Esophagus squamous epithelium (tissue), 5 donors: Measurements from ENCODE around the gene LPO. TPM values are rescaled to one million over a fixed set of nuclear protein-coding genes. Genes with fewer than 3 reads are reported as not detected.

Experiments used
- DNase-seq: peaks from one replicate; lab custom pipeline; 2025; lab: John Stamatoyannopoulos, UW
- H3K27ac ChIP-seq, 4 donors: fragments of 200-600 bp; sonication (generic); one replicate each; pipeline ENCODE4 v1.5.1; 2016 to 2019; ENCODE audit warnings: mild to moderate bottlenecking in 1 of 4
- H3K27me3 ChIP-seq, 4 donors: fragments of 200-600 bp; sonication (generic); 1 replicate in 3 of 4; 2 replicates in 1 of 4; pipeline versions ENCODE4 v1.5.1 to v1.6.0; 2017 to 2021; ENCODE audit warnings: antibody characterized with exemption in 1 of 4
- H3K36me3 ChIP-seq, 3 donors: fragments of 200-600 bp; sonication (generic); one replicate each; pipeline ENCODE4 v1.5.1; 2016 to 2019
- H3K4me1 ChIP-seq, 3 donors: fragments of 200-600 bp; sonication (generic); one replicate each; pipeline ENCODE4 v1.5.1; 2017 to 2019
- H3K4me3 ChIP-seq, 4 donors: fragments of 200-600 bp; sonication (generic); 1 replicate in 3 of 4; 2 replicates in 1 of 4; pipeline ENCODE4 v1.5.1; 2016 to 2019; ENCODE audit warnings: mild to moderate bottlenecking in 2 of 4, moderate library complexity in 1 of 4
- H3K9me3 ChIP-seq, 3 donors: fragments of 200-600 bp; sonication (generic); one replicate each; pipeline ENCODE4 v1.5.1; 2016 to 2019
- CTCF ChIP-seq, 6 experiments: fragments of 450-650 bp in 4 of 6; fragments of 200-600 bp in 2 of 6; sonication (generic) in 2 of 6; IDR thresholded peaks; one replicate each; pipeline ENCODE4 v1.5.1; 2016 to 2019; ENCODE audit warnings: antibody characterized with exemption in 6 of 6, mild to moderate bottlenecking in 4 of 6, moderate library complexity in 4 of 6
- POLR2A ChIP-seq, 4 donors: fragments of 450-650 bp; IDR thresholded peaks; one replicate each; pipeline ENCODE4 v1.6.1; 2017; ENCODE audit warnings: antibody characterized with exemption in 4 of 4, mild to moderate bottlenecking in 4 of 4, moderate library complexity in 3 of 4
- WGBS, 2 donors: methylation state at CpG; one replicate each; pipeline ENCODE4 v1.1.5; 2018; 5-methylcytosine and 5-hydroxymethylcytosine counted together
- intact Hi-C: fragments of 100-400 bp; cut with DNase I; formaldehyde crosslinking; loops from one replicate; pipeline ENCODE4 v1.15.0; 2022
- total RNA-seq, 4 donors: library from RNA; depleted of rRNA; stranded (reverse); fragments of >200 nt; gene quantifications; one replicate each; pipeline ENCODE4 v1.1.0, GENCODE V29; 2016
- donor health status: DM: yes; HTN: yes; CAD: no.

LPO gene
- total RNA-seq, 4 donors from 2014 or later: 0.27 to 2.5 TPM; not detected in 2

- Histone ChIP-seq H3K4me1 (peaks cover 0 to 15% (median 0%) of the 10 kb centered on the region in 3 donors), H3K9me3 (no peaks in the 10 kb centered on the region), H3K27ac (no peak overlapping the region), H3K36me3 (no peaks in the 10 kb centered on the region), H3K4me3 (no peak overlapping the region), H3K27me3 (peaks cover 0 to 49% (median 0%) of the 10 kb centered on the region in 4 donors)
- 53 to 78% methylated on average over 4 to 10 of the region's 10 CpGs for WGBS, 2 donors
- intact Hi-C loops: no loop called here
- TF ChIP-seq CTCF (IDR thresholded peaks at IDR 0.05) (no peak), POLR2A (IDR thresholded peaks at IDR 0.05) (no peak)
- DNase-seq: no peak
Observed at GRCh38 chr17:58275417-58275816, 37.0 kb downstream of the LPO start.

DNA sequence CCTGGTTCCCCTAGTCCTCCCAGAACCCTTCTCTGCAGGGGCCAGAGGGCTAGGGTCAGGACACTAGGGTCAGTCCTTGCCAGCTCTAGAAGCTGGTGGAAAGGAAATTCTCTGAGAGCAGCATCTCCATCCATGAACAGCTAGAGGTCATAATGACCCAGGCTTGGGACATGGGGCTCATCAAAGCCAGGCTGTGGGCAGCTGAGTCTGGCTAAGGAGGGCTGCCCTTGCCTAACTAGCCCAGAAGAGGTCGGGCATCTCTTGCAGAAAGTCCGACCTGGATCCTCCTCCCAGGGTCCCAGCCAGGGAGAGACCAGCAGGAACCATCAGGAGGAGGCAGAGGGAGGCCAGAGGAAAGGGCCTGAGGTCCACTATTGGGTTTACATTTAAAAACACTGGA, 38.0 kb downstream of the LPO start:
- 42% methylated on average over 2 of the region's 2 CpGs; no CpG with 5 or more reads in 1 of the 2 donors for WGBS, 2 donors
- H3K27ac ChIP-seq: no peak overlapping the region
- H3K4me1 ChIP-seq: peaks cover 0 to 15% (median 0%) of the 10 kb centered on the region in 3 donors
- TF ChIP-seq POLR2A (IDR thresholded peaks at IDR 0.05) (no peak), CTCF (IDR thresholded peaks at IDR 0.05) (no peak)
- peaks cover 0 to 59% (median 0%) of the 10 kb centered on the region in 4 donors for H3K27me3 ChIP-seq
- no peaks in the 10 kb centered on the region for H3K9me3 ChIP-seq
- no peaks in the 10 kb centered on the region for H3K36me3 ChIP-seq
- intact Hi-C loops: no loop called here
- no peak for DNase-seq
- no peak overlapping the region for H3K4me3 ChIP-seq

DNA sequence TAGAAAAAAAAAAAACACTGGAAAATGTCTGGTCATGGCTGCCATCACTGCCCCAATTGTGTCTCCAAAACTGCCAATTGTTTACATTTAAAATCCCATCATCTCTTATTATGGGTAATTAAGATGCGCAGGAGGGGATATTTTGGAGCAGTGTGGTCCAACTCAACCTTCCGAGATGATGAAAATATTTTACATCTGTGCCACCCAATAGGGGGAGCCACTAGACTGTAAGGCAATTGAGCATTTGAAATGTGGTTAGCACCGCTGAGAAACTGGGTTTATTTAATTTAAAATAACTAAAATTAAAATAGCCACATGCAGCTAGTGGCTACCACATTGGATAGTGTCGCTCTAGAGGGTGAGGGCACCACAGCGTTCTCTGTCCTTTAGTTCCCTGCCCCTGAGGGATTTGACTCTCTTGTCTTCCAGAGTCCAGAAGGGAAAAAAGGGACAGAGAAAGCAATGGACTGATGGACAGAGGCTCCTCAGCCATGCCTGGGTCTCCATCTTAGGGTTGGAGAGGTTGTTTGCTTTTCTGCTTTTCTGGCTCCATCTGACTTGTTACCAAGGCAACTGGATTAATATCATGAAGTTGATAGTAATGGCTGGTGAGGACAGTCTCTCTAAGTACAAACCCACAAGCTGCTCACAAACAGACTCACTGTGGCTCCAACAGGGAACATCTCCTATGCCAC, 38.9 kb downstream of the LPO start:
- Histone ChIP-seq H3K4me3 (no peak overlapping the region), H3K9me3 (no peaks in the 10 kb centered on the region), H3K27me3 (peaks cover 0 to 64% (median 0%) of the 10 kb centered on the region in 4 donors), H3K4me1 (peaks cover 0 to 15% (median 0%) of the 10 kb centered on the region in 3 donors), H3K27ac (no peak overlapping the region), H3K36me3 (no peaks in the 10 kb centered on the region)
- intact Hi-C loops: no loop called here
- 54 to 69% methylated on average over 5 of the region's 5 CpGs for WGBS, 2 donors
- TF ChIP-seq CTCF (IDR thresholded peaks at IDR 0.05) (peak in 3 of 6 experiments; percentile 28 to 39 (median 28)), POLR2A (IDR thresholded peaks at IDR 0.05) (no peak)
- DNase-seq: no peak

- intact Hi-C loops: no loop called here
- no peaks in the 10 kb centered on the region for H3K36me3 ChIP-seq
- H3K27me3 ChIP-seq: peaks cover 0 to 64% (median 0%) of the 10 kb centered on the region in 4 donors
- no peak for TF ChIP-seq CTCF (IDR thresholded peaks at IDR 0.05)
- TF ChIP-seq POLR2A (IDR thresholded peaks at IDR 0.05): no peak
- no peaks in the 10 kb centered on the region for H3K9me3 ChIP-seq
- no peak overlapping the region for H3K4me3 ChIP-seq
- WGBS, 2 donors: 89 to 91% methylated on average over 11 to 18 of the region's 36 CpGs
- peaks cover 0 to 15% (median 0%) of the 10 kb centered on the region in 3 donors for H3K4me1 ChIP-seq
- no peak overlapping the region for H3K27ac ChIP-seq
- DNase-seq: no peak
Observed at GRCh38 chr17:58277802-58278595, 39.6 kb downstream of the LPO start.

DNA sequence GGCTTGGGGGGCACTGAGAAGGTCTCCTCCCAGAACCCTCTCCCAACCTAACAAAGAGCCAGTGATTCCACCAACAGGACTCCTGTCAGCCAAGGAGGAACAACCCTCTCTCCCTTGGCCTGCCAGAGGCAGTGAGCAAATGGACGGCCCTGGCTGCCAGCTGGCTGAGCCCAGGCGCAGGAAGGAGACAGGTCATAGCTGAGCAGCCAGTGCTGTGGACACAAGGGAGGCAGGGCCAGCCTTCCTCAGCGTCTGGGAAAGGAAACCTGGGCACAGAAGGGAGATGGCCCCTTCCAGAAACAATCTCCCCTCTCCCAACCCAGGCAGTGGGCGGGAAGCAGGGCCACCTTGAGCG, 40.3 kb downstream of the LPO start:
- DNase-seq: no peak

More for the DNA sequence above, 40.3 kb downstream of the LPO start:
- intact Hi-C loops: no loop called here
- peaks cover 0 to 67% (median 0%) of the 10 kb centered on the region in 4 donors for H3K27me3 ChIP-seq
- peak overlapping the region in 2 of 4 donors; percentile 27 to 54 for H3K4me3 ChIP-seq
- H3K27ac ChIP-seq: no peak overlapping the region
- no peak for TF ChIP-seq POLR2A (IDR thresholded peaks at IDR 0.05)
- no peak for TF ChIP-seq CTCF (IDR thresholded peaks at IDR 0.05)
- no peaks in the 10 kb centered on the region for H3K9me3 ChIP-seq
- WGBS, 2 donors: no CpG with 5 or more reads among the region's 5 CpGs
- peaks cover 0 to 15% (median 0%) of the 10 kb centered on the region in 3 donors for H3K4me1 ChIP-seq
- H3K36me3 ChIP-seq: no peaks in the 10 kb centered on the region
